Measurements from ENCODE around the gene SLC15A3.

Gene SLC15A3

GRCh38 chr11:60951904-60952741, at the start of gene SLC15A3:
TSS of gene SLC15A3 (minus strand) at chr11:60952176. CDS start at chr11:60951551, 625 bp downstream.
- peak in 1 of 2 experiments; percentile 26 for DNase-seq

DNA sequence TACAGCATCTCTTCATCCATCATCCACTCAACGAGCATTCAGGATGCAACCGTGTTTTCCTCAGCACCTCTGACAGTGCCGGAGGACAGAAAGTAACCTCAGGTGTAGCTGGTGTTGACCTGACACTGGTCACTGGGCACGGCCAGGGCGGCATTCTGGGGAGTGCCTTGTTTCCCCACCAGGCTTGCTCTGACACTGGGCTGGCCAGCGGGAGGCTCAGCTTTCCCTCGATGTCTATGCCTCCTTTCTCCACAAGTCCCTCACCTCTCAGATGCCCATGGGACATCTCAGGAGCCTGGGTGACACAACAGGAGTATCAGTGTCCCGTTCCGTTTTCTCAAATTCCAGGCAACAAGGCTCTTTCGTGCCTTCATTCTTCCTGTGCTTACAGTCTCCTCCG, 48.5 kb upstream of the SLC15A3 start:
- DNase-seq, result no peak

DNA sequence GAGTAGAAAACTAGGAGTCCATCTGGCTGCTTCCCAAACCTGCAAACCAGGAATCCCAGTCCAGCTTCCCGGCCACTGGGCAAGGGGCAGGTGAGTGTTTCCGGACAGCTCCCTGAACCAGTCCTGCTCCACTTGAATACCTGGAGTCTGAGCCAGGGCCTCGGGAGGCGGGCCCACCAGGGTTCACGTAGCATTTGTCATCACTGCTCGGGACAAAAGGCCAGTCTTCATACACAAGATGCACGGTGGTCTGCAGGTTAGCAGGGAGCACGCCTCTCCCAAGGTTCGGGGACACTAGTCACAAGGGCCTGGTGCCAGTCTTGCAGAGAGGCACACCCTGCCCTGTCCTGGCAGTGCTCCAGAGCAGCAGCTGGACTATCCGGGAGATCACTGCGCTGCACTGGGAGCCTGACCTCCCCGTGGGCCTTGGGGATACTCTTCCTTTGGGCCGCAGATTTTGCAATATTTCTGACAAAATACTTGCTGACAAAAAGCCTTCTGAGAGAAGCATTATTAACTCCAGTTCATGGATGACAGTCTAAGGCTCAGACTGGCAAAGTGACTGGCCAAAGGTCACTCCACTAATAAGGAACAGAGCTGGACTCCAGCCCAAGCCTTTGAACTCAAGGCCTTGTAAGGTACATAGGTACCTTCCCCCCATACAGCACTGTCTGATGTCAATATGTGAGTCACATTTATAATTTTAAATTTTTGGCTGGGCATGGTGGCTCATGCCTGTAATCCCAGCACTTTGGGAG, 44.6 kb upstream of the SLC15A3 start:
- no peak for DNase-seq

GRCh38 chr11:60995798-60996197, 43.8 kb upstream of the SLC15A3 start:
- DNase-seq, result no peak

GRCh38 chr11:60994541-60995080, 42.6 kb upstream of the SLC15A3 start:
- DNase-seq, result no peak

DNA sequence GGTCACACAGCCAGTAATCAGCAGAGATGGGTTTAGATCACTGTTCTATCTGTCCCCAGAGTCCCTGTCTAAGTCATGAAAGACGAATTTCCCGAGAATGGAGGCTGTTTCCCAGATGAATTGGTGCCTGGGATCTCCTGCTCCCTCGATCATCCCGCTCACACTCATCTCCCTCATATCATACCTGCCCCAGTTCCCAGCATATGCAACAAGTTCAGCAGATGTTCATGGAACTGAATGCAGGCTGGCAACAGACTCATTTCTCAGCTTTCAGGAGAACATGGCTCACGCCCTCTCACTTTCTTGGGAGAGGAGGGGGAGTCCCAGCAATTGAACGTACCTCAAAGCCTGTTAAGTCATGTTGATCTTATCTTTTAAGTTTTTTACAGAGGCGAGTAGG, 41.6 kb upstream of the SLC15A3 start:
- no peak for DNase-seq

GRCh38 chr11:60992842-60993409, 41.0 kb upstream of the SLC15A3 start:
- no peak for DNase-seq

GRCh38 chr11:60991457-60991856, 39.5 kb upstream of the SLC15A3 start:
- no peak for DNase-seq

GRCh38 chr11:60989093-60989650, 37.2 kb upstream of the SLC15A3 start:
- DNase-seq, result no peak

- no peak for DNase-seq
These were observed 36.7 kb upstream of the SLC15A3 start for GRCh38 chr11:60988658-60989057.

- DNase-seq, result peak; percentile 49 to 59
These were observed 35.8 kb upstream of the SLC15A3 start for GRCh38 chr11:60987577-60988277.

- DNase-seq, result peak; percentile 89 to 94
These were observed 34.3 kb upstream of the SLC15A3 start for GRCh38 chr11:60985991-60986915.

- no peak for DNase-seq
These were observed 33.5 kb upstream of the SLC15A3 start for GRCh38 chr11:60985501-60985900.

- DNase-seq, result no peak
These were observed 32.7 kb upstream of the SLC15A3 start for GRCh38 chr11:60984636-60985035.

GRCh38 chr11:60984149-60984548, 32.2 kb upstream of the SLC15A3 start:
- DNase-seq, result no peak

DNA sequence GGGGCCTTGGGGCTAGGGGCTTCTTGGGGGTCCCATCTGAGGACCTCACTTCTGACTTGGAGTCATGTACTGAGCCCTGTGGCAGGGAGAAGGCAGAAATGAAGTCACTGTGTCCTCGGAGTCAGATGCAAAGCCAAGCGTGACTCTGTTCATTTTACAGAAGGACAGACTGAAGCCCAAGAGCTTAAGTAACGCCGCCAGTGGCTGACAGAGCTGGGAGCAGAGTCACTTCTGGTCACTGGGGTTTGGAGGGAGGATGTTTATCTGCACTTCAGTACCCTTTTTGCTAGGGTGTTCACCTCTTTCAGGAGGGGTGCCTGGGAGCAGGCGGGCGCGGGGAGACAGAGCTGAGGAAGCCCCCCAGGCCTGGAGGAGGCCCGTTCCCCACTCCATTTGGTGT, 30.2 kb upstream of the SLC15A3 start:
- no peak for DNase-seq

DNA sequence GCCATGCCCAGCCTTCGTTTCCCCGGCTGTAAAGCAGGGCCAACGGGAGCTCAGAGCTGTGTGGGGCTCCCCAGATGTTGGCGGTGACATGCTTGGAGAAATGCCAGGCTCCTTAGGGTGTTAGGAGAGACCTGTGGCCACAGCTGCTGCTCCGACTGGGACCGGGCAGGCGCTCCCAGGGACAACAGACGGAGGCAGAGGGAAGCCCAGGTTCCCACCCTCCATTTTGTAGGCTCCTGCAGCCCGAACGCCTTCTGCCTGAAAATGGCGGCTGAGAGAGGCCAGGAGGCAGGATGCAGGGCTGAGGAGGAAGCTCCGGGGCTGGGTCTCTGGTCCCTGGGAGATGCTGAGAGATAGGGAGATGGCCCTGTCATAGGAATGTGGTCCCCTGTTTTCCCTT, 29.5 kb upstream of the SLC15A3 start:
- no peak for DNase-seq

DNA sequence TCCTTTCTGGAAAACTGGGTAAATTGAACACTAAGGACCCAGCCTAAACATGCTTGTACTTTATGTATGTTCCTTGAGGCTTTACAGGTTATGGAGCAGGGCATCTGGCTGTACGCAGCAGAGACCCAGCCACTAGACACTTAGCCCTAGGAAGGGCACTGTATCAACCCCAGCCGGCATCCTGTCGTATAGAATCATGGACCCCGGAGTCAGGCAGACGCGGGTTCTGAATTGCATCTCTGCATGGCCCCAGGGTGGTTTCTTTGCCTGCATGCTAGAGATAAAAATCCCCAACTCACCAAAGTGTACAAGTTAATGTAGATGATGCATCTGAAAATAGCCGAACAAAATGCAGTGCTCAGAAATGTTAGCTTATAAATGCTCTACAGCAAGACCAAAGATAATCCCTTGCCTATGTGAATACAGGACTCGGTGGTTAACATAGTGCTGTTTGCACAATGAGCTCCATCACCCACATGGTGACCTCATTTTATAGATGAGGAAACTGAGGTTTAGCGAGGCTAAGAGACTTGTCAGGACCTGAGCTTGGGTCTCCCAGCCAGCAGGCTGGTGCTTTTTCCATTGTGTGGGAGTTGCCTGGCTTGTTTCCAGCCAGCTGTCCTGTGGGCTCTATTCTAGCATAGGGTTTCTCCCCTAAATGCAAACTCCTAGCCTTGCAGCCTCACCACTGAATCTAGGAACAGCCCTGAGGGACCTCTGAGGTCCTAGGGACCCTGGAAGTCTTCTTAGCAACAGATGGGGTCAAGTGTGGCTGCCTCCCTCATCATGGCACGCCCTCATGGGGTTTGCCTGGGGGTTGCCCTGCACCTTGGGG, 26.8 kb upstream of the SLC15A3 start:
- DNase-seq, result peak; percentile 56 to 57

DNA sequence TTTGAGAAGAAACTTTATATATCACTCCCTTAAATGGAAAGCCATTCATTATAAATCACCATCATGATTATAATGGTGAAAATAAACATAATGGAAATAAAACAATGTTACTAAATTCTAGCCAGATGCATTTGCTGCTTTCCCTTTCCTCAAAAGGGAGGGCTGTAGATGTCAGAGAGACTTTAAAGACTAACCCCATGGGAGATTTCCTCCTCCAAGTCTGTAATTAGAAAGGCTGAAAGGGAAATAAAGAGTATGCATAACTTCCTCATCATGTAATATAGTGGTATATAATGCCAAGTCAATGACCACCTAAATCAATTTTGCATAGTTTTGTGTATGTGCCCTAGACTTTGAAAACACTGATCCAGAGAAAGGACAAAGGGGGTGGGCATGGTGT, 25.9 kb upstream of the SLC15A3 start:
- no peak for DNase-seq

GRCh38 chr11:60977224-60977623, 25.2 kb upstream of the SLC15A3 start:
- no peak for DNase-seq
